HCT116 (cell line): ENCODE results near the gene SYNE2. TPM values are rescaled to one million over a fixed set of nuclear protein-coding genes. Genes with fewer than 3 reads are reported as not detected.

Source experiments
- ATAC-seq: fragments of 200-7000 bp; cut with Tn5 transposase; 2 replicates; pipeline ENCODE4 v1.9.1; 2020; ENCODE audit warnings: mild to moderate bottlenecking, moderate library complexity
- BruUV-seq: library from RNA; stranded (reverse); fragments of 400-500 nt; replicated peaks from 2 replicates; lab custom pipeline; 2021; lab: Mats Ljungman, UMichigan
- CTCF ChIA-PET: fragments of 300-600 bp; sonication (Branson Sonifier 250); formaldehyde crosslinking; loops from one replicate; lab custom pipeline; 2021; ENCODE audit warnings: antibody characterized with exemption; lab: Charles Lee
- POLR2A ChIA-PET: fragments of 300-600, 350-600 bp; sonication (Branson Sonifier 250); formaldehyde crosslinking; loops from one replicate; lab custom pipeline; 2021; ENCODE audit warnings: antibody characterized with exemption; lab: Charles Lee
- RAD21 ChIA-PET, 2 experiments: fragments of 300-600 bp; sonication (Branson Sonifier 250); formaldehyde crosslinking; loops; one replicate each; lab custom pipeline; 2023; ENCODE audit warnings: low total read pairs in 2 of 2; ENCODE audit not compliant: uncharacterized antibody in 2 of 2, unreplicated experiment in 2 of 2, low non-redundant PET in 1 of 2; lab: Charles Lee
- DNase-seq: peaks from one replicate; pipeline ENCODE4 v3.0.0-alpha.2; 2010; ENCODE audit warnings: low read depth, low spot score
- H2AFZ ChIP-seq: fragments of 200-600 bp; shearing (Covaris generic), sonication (generic); 2 replicates; pipeline ENCODE4 v1.6.1; 2017; ENCODE audit warnings: low read depth, mixed run types, mixed read lengths, antibody characterized with exemption, low read length; ENCODE audit not compliant: poor library complexity, severe bottlenecking
- H3K27ac ChIP-seq: 2 replicates; pipeline ENCODE4 v1.5.1; 2012; ENCODE audit warnings: low read depth, low read length
- H3K27me3 ChIP-seq: fragments of 200-600 bp; sonication (generic); 2 replicates; pipeline ENCODE4 v1.6.1; 2016; ENCODE audit warnings: mixed run types, low read length, mixed read lengths; ENCODE audit not compliant: insufficient read depth
- H3K36me3 ChIP-seq, 2 experiments: fragments of 200-500 bp in 1 of 2; fragments of 200-600 bp in 1 of 2; sonication (Bioruptor generic) in 1 of 2; sonication (generic) in 1 of 2; 2 replicates each; pipeline versions ENCODE4 v1.5.1 to v1.6.1; 2014 to 2016; ENCODE audit warnings: low read length in 2 of 2, inconsistent platforms in 1 of 2, mixed read lengths in 1 of 2, mixed run types in 1 of 2; ENCODE audit not compliant: insufficient read depth in 2 of 2, control insufficient read depth in 1 of 2
- H3K4me1 ChIP-seq, 2 experiments: fragments of 200-600 bp in 1 of 2; sonication (generic) in 1 of 2; 2 replicates each; pipeline versions ENCODE4 v1.5.1 to v1.6.1; 2012 to 2017; ENCODE audit warnings: low read length in 2 of 2, inconsistent platforms in 1 of 2, mild to moderate bottlenecking in 1 of 2, mixed read lengths in 1 of 2, mixed run types in 1 of 2, moderate library complexity in 1 of 2; ENCODE audit not compliant: insufficient read depth in 2 of 2, control insufficient read depth in 1 of 2
- H3K4me2 ChIP-seq: fragments of 200-600 bp; sonication (generic); 2 replicates; pipeline ENCODE4 v1.6.1; 2017; ENCODE audit warnings: mixed run types, low read length, mixed read lengths
- H3K4me3 ChIP-seq, 2 experiments: fragments of 200-600 bp in 1 of 2; sonication (generic) in 1 of 2; replicated peaks in 1 of 2; 2 replicates each; pipeline ENCODE4 v1.5.1; 2011 to 2016; ENCODE audit warnings: low read length in 2 of 2, control low read depth in 1 of 2, low read depth in 1 of 2, mild to moderate bottlenecking in 1 of 2, mixed read lengths in 1 of 2, mixed run types in 1 of 2
- H3K79me2 ChIP-seq: fragments of 200-600 bp; sonication (generic); 2 replicates; pipeline ENCODE4 v1.6.1; 2017; ENCODE audit warnings: mild to moderate bottlenecking, mixed run types, low read length, moderate library complexity, mixed read lengths; ENCODE audit not compliant: insufficient read depth
- H3K9ac ChIP-seq: fragments of 200-600 bp; sonication (generic); 2 replicates; pipeline ENCODE4 v1.6.1; 2016; ENCODE audit warnings: low read length, mixed read lengths
- H3K9me2 ChIP-seq: fragments of 200-600 bp; sonication (generic), shearing (Covaris generic); 2 replicates; pipeline ENCODE4 v1.6.1; 2017; ENCODE audit warnings: mixed run types, mild to moderate bottlenecking, moderate library complexity; ENCODE audit not compliant: insufficient read depth
- H3K9me3 ChIP-seq, 2 experiments: fragments of 200-500 bp in 1 of 2; fragments of 200-600 bp in 1 of 2; sonication (Bioruptor generic) in 1 of 2; sonication (generic) in 1 of 2; 2 replicates each; pipeline ENCODE4 v1.6.1; 2014 to 2017; ENCODE audit warnings: low read length in 2 of 2, mixed read lengths in 2 of 2, inconsistent platforms in 1 of 2, low read depth in 1 of 2, mild to moderate bottlenecking in 1 of 2, mixed run types in 1 of 2, moderate library complexity in 1 of 2; ENCODE audit not compliant: control insufficient read depth in 1 of 2, insufficient read depth in 1 of 2
- H4K20me1 ChIP-seq: fragments of 200-600 bp; sonication (generic), shearing (Covaris generic); 2 replicates; pipeline ENCODE4 v1.6.1; 2017; ENCODE audit warnings: mixed run types, mild to moderate bottlenecking, moderate library complexity; ENCODE audit not compliant: insufficient read depth
- CBX3 ChIP-seq: IDR thresholded peaks from 2 replicates; pipeline ENCODE4 v1.6.1; 2012; ENCODE audit warnings: low read depth
- CEBPB ChIP-seq: IDR thresholded peaks from 2 replicates; pipeline ENCODE4 v1.6.1; 2012; ENCODE audit warnings: low read depth
- EGR1 ChIP-seq: IDR thresholded peaks from 2 replicates; pipeline ENCODE4 v1.6.1; 2012; ENCODE audit warnings: low read depth
- EZH2 ChIP-seq: fragments of 200-600 bp; sonication (generic); IDR thresholded peaks from 2 replicates; pipeline ENCODE4 v1.6.1; 2017; ENCODE audit warnings: antibody characterized with exemption, mixed run types
- EZH2phosphoT487 ChIP-seq: fragments of 200-600 bp; IDR thresholded peaks from 2 replicates; pipeline ENCODE4 v1.6.1; 2018; ENCODE audit warnings: antibody characterized with exemption, borderline replicate concordance
- FOSL1 ChIP-seq: IDR thresholded peaks from 2 replicates; pipeline ENCODE4 v1.6.1; 2012; ENCODE audit warnings: low read depth
- JUND ChIP-seq: IDR thresholded peaks from 2 replicates; pipeline ENCODE4 v1.6.1; 2012
- POLR2A ChIP-seq: IDR thresholded peaks from 2 replicates; pipeline ENCODE4 v1.7.0; 2011; ENCODE audit warnings: borderline replicate concordance; ENCODE audit not compliant: insufficient read depth, insufficient read length; ENCODE audit errors: extremely low read depth
- POLR2AphosphoS5 ChIP-seq: IDR thresholded peaks from 2 replicates; pipeline ENCODE4 v1.6.1; 2011; ENCODE audit warnings: mild to moderate bottlenecking, low read depth, low read length, moderate library complexity
- RAD21 ChIP-seq: IDR thresholded peaks from 2 replicates; pipeline ENCODE4 v1.6.1; 2012; ENCODE audit warnings: low read depth, mild to moderate bottlenecking
- SIN3A ChIP-seq: IDR thresholded peaks from 2 replicates; pipeline ENCODE4 v1.6.1; 2012; ENCODE audit warnings: low read depth
- SP1 ChIP-seq: IDR thresholded peaks from 2 replicates; pipeline ENCODE4 v1.6.1; 2012; ENCODE audit warnings: low read depth
- SRF ChIP-seq: IDR thresholded peaks from 2 replicates; pipeline ENCODE4 v1.6.1; 2012; ENCODE audit warnings: low read depth
- TCF7L2 ChIP-seq: IDR thresholded peaks from 2 replicates; pipeline ENCODE4 v1.7.0; 2011; ENCODE audit warnings: borderline replicate concordance, inconsistent platforms; ENCODE audit not compliant: insufficient read depth, insufficient read length; ENCODE audit errors: extremely low read depth
- ZFX ChIP-seq: fragments of 450-650 bp; IDR thresholded peaks from 2 replicates; pipeline ENCODE4 v1.6.1; 2017
- ZNF274 ChIP-seq: fragments of 200-500 bp; sonication (Bioruptor generic); IDR thresholded peaks from 2 replicates; pipeline ENCODE4 v1.6.1; 2014; ENCODE audit warnings: mild to moderate bottlenecking, low read depth, low read length, inconsistent platforms
- intact Hi-C: fragments of 100-400 bp; cut with micrococcal nuclease; formaldehyde crosslinking; loops from 2 replicates; pipeline ENCODE4 v1.10.0; 2022
- total RNA-seq: library from RNA; stranded (reverse); gene quantifications from one replicate; pipeline ENCODE4 v1.2.1, GENCODE V29; 2021; ENCODE audit not compliant: unreplicated experiment
- TF ChIP-seq, protein P1 (sequence below): IDR thresholded peaks from 2 replicates; pipeline ENCODE4 v1.6.1; 2012; ENCODE audit warnings: low read depth
- TF ChIP-seq, protein P2 (sequence below): IDR thresholded peaks from 2 replicates; pipeline ENCODE4 v1.6.1; 2012
- TF ChIP-seq, protein P3 (sequence below): IDR thresholded peaks from 2 replicates; pipeline ENCODE4 v1.6.1; 2012

SYNE2 gene
- total RNA-seq, 1 experiment from 2014 or later = 28.8 TPM

DNA sequence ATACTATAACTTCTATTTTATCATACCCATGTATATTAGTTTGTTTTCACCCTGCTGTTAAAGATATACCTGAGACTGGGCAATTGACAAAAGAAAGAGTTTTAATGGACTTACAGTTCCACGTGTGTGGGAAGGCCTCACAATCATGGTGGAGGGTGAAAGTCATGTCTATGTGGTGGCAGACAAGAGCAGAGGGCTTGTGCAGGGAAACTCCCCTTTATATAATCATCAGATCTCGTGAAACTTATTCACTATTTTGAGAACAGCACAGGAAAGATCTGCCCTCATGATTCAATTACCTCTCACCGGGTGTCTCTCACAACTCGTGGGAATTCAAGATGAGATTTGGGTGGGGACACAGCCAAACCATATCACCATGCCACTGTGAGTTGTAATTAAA, 135.8 kb downstream of the SYNE2 start:
- Histone ChIP-seq H3K9me3 (no peaks in the 10 kb centered on the region), H4K20me1 (no peaks in the 10 kb centered on the region)
- DNase-seq = no peak
- TF ChIP-seq EZH2phosphoT487 = no peak
- no peak for TF ChIP-seq ZFX
- TF ChIP-seq CEBPB = no peak
- no peak for TF ChIP-seq CBX3
- no peak for TF ChIP-seq SRF
- no peak for TF ChIP-seq SP1
- no peak for TF ChIP-seq RAD21
- no peak for TF ChIP-seq ZNF274
- TF ChIP-seq, protein P1, sequence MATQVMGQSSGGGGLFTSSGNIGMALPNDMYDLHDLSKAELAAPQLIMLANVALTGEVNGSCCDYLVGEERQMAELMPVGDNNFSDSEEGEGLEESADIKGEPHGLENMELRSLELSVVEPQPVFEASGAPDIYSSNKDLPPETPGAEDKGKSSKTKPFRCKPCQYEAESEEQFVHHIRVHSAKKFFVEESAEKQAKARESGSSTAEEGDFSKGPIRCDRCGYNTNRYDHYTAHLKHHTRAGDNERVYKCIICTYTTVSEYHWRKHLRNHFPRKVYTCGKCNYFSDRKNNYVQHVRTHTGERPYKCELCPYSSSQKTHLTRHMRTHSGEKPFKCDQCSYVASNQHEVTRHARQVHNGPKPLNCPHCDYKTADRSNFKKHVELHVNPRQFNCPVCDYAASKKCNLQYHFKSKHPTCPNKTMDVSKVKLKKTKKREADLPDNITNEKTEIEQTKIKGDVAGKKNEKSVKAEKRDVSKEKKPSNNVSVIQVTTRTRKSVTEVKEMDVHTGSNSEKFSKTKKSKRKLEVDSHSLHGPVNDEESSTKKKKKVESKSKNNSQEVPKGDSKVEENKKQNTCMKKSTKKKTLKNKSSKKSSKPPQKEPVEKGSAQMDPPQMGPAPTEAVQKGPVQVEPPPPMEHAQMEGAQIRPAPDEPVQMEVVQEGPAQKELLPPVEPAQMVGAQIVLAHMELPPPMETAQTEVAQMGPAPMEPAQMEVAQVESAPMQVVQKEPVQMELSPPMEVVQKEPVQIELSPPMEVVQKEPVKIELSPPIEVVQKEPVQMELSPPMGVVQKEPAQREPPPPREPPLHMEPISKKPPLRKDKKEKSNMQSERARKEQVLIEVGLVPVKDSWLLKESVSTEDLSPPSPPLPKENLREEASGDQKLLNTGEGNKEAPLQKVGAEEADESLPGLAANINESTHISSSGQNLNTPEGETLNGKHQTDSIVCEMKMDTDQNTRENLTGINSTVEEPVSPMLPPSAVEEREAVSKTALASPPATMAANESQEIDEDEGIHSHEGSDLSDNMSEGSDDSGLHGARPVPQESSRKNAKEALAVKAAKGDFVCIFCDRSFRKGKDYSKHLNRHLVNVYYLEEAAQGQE = no peak
- no peak for TF ChIP-seq JUND
- TF ChIP-seq EZH2 = no peak
- TF ChIP-seq FOSL1 = no peak
- TF ChIP-seq POLR2AphosphoS5 = no peak
- no peak for TF ChIP-seq TCF7L2
- TF ChIP-seq SIN3A = no peak
- no peak for TF ChIP-seq EGR1
- no peak for TF ChIP-seq POLR2A
- TF ChIP-seq, protein P2, sequence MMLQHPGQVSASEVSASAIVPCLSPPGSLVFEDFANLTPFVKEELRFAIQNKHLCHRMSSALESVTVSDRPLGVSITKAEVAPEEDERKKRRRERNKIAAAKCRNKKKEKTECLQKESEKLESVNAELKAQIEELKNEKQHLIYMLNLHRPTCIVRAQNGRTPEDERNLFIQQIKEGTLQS = no peak
- TF ChIP-seq, protein P3, sequence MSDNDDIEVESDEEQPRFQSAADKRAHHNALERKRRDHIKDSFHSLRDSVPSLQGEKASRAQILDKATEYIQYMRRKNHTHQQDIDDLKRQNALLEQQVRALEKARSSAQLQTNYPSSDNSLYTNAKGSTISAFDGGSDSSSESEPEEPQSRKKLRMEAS = no peak
- TF ChIP-seq, all 23 proteins: peak for 0
- no peak overlapping the region for H3K9ac ChIP-seq
- H3K4me3 ChIP-seq = no peak overlapping the region
- CTCF ChIA-PET = no interaction called here
- H3K9me2 ChIP-seq = no peaks in the 10 kb centered on the region
- no peaks in the 10 kb centered on the region for H3K27me3 ChIP-seq
- no peak overlapping the region for H3K4me2 ChIP-seq
- POLR2A ChIA-PET = no interaction called here
- H3K79me2 ChIP-seq = no peaks in the 10 kb centered on the region
- intact Hi-C loops = no loop called here
- H2AFZ ChIP-seq = no peak overlapping the region
- no TSS peak for BruUV-seq
- no peak overlapping the region for H3K27ac ChIP-seq
- RAD21 ChIA-PET = no interaction called here
- peaks cover 0 to 4% of the 10 kb centered on the region in 2 experiments; a peak in 1 of 4 replicates for H3K36me3 ChIP-seq
- H3K4me1 ChIP-seq = no peaks in the 10 kb centered on the region
- no peak for ATAC-seq
